OCI-LY7 (cell line): Measurements from ENCODE around the gene GFI1. TPM values are rescaled to one million over a fixed set of nuclear protein-coding genes. Genes with fewer than 3 reads are reported as not detected.
A peak's percentile ranks its signal among the peaks of the same experiment; 100 is the strongest.

ENCODE experiments used
- BruUV-seq: library from RNA; stranded (reverse); fragments of 400-500 nt; replicated peaks from 2 replicates; lab custom pipeline; 2021; lab: Mats Ljungman, UMichigan
- CTCF ChIA-PET: fragments of 300-600 bp; sonication (Branson Sonifier 250); formaldehyde crosslinking; loops from one replicate; lab custom pipeline; 2022; ENCODE audit warnings: antibody characterized with exemption; ENCODE audit not compliant: unreplicated experiment; lab: Charles Lee
- POLR2A ChIA-PET: fragments of 300-600 bp; sonication (Branson Sonifier 250); formaldehyde crosslinking; loops from one replicate; lab custom pipeline; 2022; ENCODE audit warnings: antibody characterized with exemption; lab: Charles Lee
- DNase-seq: peaks from one replicate; pipeline ENCODE4 v3.0.0-alpha.2; 2015; ENCODE audit warnings: low spot score
- H2AFZ ChIP-seq: fragments of 200-600 bp; sonication (generic), shearing (Covaris generic); 2 replicates; pipeline ENCODE4 v1.6.1; 2014; ENCODE audit warnings: mild to moderate bottlenecking, antibody characterized with exemption, low read length, moderate library complexity
- H3K27ac ChIP-seq: fragments of 200-600 bp; sonication (generic); 2 replicates; pipeline ENCODE4 v1.5.1; 2014; ENCODE audit warnings: mixed run types, low read depth, mild to moderate bottlenecking, moderate library complexity, low read length, inconsistent platforms; ENCODE audit not compliant: poor library complexity, severe bottlenecking
- H3K36me3 ChIP-seq: fragments of 200-600 bp; sonication (generic); 2 replicates; pipeline ENCODE4 v1.6.1; 2014; ENCODE audit warnings: mild to moderate bottlenecking, antibody characterized with exemption, low read length, moderate library complexity, mixed read lengths; ENCODE audit not compliant: insufficient read depth
- H3K4me1 ChIP-seq: fragments of 200-600 bp; sonication (generic); 2 replicates; pipeline ENCODE4 v1.5.1; 2014; ENCODE audit warnings: mild to moderate bottlenecking, low read length; ENCODE audit not compliant: insufficient read depth, poor library complexity, severe bottlenecking
- H3K4me2 ChIP-seq: fragments of 200-600 bp; sonication (generic); 2 replicates; pipeline ENCODE4 v1.6.1; 2014; ENCODE audit warnings: mild to moderate bottlenecking, low read length
- H3K4me3 ChIP-seq: fragments of 200-600 bp; sonication (generic); 2 replicates; pipeline ENCODE4 v1.5.1; 2014; ENCODE audit warnings: mild to moderate bottlenecking, low read depth, low read length; ENCODE audit not compliant: poor library complexity, severe bottlenecking
- H3K79me2 ChIP-seq: fragments of 200-600 bp; sonication (generic); 2 replicates; pipeline ENCODE4 v1.6.1; 2016; ENCODE audit warnings: low read depth, mild to moderate bottlenecking, low read length, moderate library complexity, mixed read lengths; ENCODE audit not compliant: insufficient read depth
- H3K9me2 ChIP-seq: fragments of 200-600 bp; sonication (generic); 2 replicates; pipeline ENCODE4 v1.6.1; 2016; ENCODE audit warnings: mild to moderate bottlenecking, low read length, mixed read lengths; ENCODE audit not compliant: insufficient read depth
- H3K9me3 ChIP-seq: fragments of 200-600 bp; sonication (generic); 2 replicates; pipeline ENCODE4 v1.6.1; 2014; ENCODE audit warnings: mild to moderate bottlenecking, mixed run types, low read length, mixed read lengths
- H4K20me1 ChIP-seq: fragments of 200-600 bp; sonication (generic); 2 replicates; pipeline ENCODE4 v1.6.1; 2014; ENCODE audit warnings: mild to moderate bottlenecking, antibody characterized with exemption, low read length, moderate library complexity, mixed read lengths; ENCODE audit not compliant: insufficient read depth
- EZH2phosphoT487 ChIP-seq: fragments of 200-600 bp; sonication (generic); IDR thresholded peaks from 2 replicates; pipeline ENCODE4 v1.6.1; 2018; ENCODE audit warnings: low read depth, borderline replicate concordance, mild to moderate bottlenecking, mixed run types, antibody characterized with exemption, low read length, moderate library complexity, mixed read lengths
- intact Hi-C: fragments of 100-400 bp; cut with micrococcal nuclease; formaldehyde crosslinking; loops from one replicate; pipeline ENCODE4 v1.10.0; 2022; ENCODE audit not compliant: unreplicated experiment
- total RNA-seq, 2 experiments: library from RNA; depleted of rRNA in 1 of 2; stranded (reverse); fragments of >200 nt in 1 of 2; shearing (Covaris generic) in 1 of 2; gene quantifications; 2 replicates each; pipeline ENCODE4 v1.2.3, GENCODE V29; 2014 to 2022
- TF ChIP-seq, protein P1 (sequence below): fragments of 200-600 bp; sonication (generic); conservative IDR thresholded peaks from 2 replicates; pipeline ENCODE4 v1.5.1; 2014; ENCODE audit warnings: mild to moderate bottlenecking, antibody characterized with exemption, low read length, moderate library complexity, mixed read lengths

Gene GFI1
- total RNA-seq, 2 experiments from 2014 or later: 0.30 to 0.50 TPM

- ChIA-PET POLR2A (interaction anchor here (0.8 kb wide), 1 partner anchor 14 kb away, joined by 3 read pairs; no protein-coding TSS in a partner anchor), CTCF (no interaction called here)
- no peak overlapping the region for H3K27ac ChIP-seq
- no peak for TF ChIP-seq EZH2phosphoT487
- TF ChIP-seq, protein P1, sequence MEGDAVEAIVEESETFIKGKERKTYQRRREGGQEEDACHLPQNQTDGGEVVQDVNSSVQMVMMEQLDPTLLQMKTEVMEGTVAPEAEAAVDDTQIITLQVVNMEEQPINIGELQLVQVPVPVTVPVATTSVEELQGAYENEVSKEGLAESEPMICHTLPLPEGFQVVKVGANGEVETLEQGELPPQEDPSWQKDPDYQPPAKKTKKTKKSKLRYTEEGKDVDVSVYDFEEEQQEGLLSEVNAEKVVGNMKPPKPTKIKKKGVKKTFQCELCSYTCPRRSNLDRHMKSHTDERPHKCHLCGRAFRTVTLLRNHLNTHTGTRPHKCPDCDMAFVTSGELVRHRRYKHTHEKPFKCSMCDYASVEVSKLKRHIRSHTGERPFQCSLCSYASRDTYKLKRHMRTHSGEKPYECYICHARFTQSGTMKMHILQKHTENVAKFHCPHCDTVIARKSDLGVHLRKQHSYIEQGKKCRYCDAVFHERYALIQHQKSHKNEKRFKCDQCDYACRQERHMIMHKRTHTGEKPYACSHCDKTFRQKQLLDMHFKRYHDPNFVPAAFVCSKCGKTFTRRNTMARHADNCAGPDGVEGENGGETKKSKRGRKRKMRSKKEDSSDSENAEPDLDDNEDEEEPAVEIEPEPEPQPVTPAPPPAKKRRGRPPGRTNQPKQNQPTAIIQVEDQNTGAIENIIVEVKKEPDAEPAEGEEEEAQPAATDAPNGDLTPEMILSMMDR: no peak
- H3K4me1 ChIP-seq: peaks cover 24% of the 10 kb centered on the region
- no peak for DNase-seq
- no peaks in the 10 kb centered on the region for H3K79me2 ChIP-seq
- no peak overlapping the region for H3K4me2 ChIP-seq
- H3K36me3 ChIP-seq: no peaks in the 10 kb centered on the region
- no TSS peak for BruUV-seq
- no peak overlapping the region for H2AFZ ChIP-seq
- H3K4me3 ChIP-seq: no peak overlapping the region
- intact Hi-C loops: no loop called here
- no peaks in the 10 kb centered on the region for H3K9me2 ChIP-seq
- no peaks in the 10 kb centered on the region for H4K20me1 ChIP-seq
- no peaks in the 10 kb centered on the region for H3K9me3 ChIP-seq
Measured at GRCh38 chr1:92488416-92488815, 1.7 kb upstream of the GFI1 start.

DNA sequence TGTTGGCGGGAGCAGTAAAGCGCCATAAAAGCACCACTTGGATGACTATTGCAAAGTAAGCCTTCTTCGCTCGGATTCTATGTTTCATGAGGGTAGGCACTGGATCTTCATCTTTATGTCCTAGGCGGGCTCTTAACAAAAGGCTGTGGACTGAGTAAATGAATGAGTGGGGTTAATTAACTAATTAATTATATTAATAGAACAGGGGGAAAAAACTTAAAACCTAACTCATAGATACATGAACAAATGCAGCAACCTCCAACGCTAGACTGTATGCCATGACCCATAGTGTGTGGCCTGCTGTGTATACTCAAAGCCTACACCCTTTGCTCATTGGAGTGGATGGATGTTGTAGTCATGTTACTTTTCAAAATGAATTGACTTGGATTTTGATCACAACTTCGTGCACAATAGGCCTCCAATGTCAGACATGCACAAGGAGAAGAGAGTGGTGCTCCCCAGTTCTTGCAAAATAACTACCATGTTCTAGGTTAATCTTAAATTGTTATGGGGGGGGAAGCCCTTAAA is 417 bp upstream of the GFI1 start:
- ChIA-PET CTCF (no interaction called here), POLR2A (no interaction called here)
- Histone ChIP-seq H3K9me2 (no peaks in the 10 kb centered on the region), H3K4me3 (no peak overlapping the region), H3K36me3 (no peaks in the 10 kb centered on the region), H3K79me2 (no peaks in the 10 kb centered on the region), H2AFZ (no peak overlapping the region), H3K27ac (no peak overlapping the region), H4K20me1 (no peaks in the 10 kb centered on the region), H3K4me2 (peak overlapping the region; percentile 22; the same call in 1 of the 2 replicates), H3K9me3 (no peaks in the 10 kb centered on the region), H3K4me1 (peaks cover 24% of the 10 kb centered on the region)
- intact Hi-C loops: no loop called here
- no peak for DNase-seq
- TF ChIP-seq, protein P1: no peak
- TF ChIP-seq EZH2phosphoT487: no peak
- BruUV-seq: no TSS peak
